Activated T-cell treated with anti-CD3 and anti-CD28 coated beads, Interleukin-2, amount 50 U/mL, for 48 hours (primary cell): ENCODE data around the gene CXorf51B.
"Not testable (repeated sequence)": the region's sequence is repeated elsewhere in the genome, so short reads cannot be mapped to it uniquely, and the experiment has no call there.

Source experiments
- DNase-seq, 2 experiments: peaks; one replicate each; pipeline ENCODE4 v3.0.0-alpha.2; 2020

Gene CXorf51B

GRCh38 chrX:146809471-146809870, at the start of gene CXorf51B:
CXorf51B (plus strand) TSS chrX:146809771; CDS start chrX:146809792, 21 bp downstream.
- DNase-seq: not testable (repeated sequence)

- DNase-seq: not testable (repeated sequence)
Measured at GRCh38 chrX:146814644-146815043, 5.1 kb downstream of the CXorf51B start, which contains the start of gene CXorf51A. CXorf51A (minus strand) TSS chrX:146814744; CDS start chrX:146814723, 21 bp downstream.

- DNase-seq: no peak
Measured at GRCh38 chrX:146831994-146832393, 22.4 kb downstream of the CXorf51B start.

GRCh38 chrX:146854281-146854680, 44.7 kb downstream of the CXorf51B start:
- no peak for DNase-seq
